GM19099 (cell line): ENCODE results near the gene PTMA.

Experiments
- POLR2A ChIP-seq: IDR thresholded peaks from 3 replicates; pipeline ENCODE4 v1.6.1; 2011; ENCODE audit warnings: low read depth; ENCODE audit not compliant: insufficient read length; ENCODE audit errors: extremely low read depth

Gene PTMA

GRCh38 chr2:231717281-231718171 lies 9.2 kb downstream of the PTMA start:
- peak; percentile 55 for TF ChIP-seq POLR2A

GRCh38 chr2:231718799-231719198 lies 10.5 kb downstream of the PTMA start:
- no peak for TF ChIP-seq POLR2A

GRCh38 chr2:231720292-231720986 lies 12.1 kb downstream of the PTMA start:
- TF ChIP-seq POLR2A = no peak

GRCh38 chr2:231720987-231721966 lies 13.0 kb downstream of the PTMA start:
- no peak for TF ChIP-seq POLR2A

- no peak for TF ChIP-seq POLR2A
Observed at GRCh38 chr2:231722721-231723307, 14.5 kb downstream of the PTMA start.

GRCh38 chr2:231725476-231725875 lies 17.2 kb downstream of the PTMA start:
- no peak for TF ChIP-seq POLR2A

- TF ChIP-seq POLR2A = no peak
Observed at GRCh38 chr2:231726276-231726675, 18.0 kb downstream of the PTMA start.

- no peak for TF ChIP-seq POLR2A
Observed at GRCh38 chr2:231727621-231728020, 19.3 kb downstream of the PTMA start.

- no peak for TF ChIP-seq POLR2A
Observed at GRCh38 chr2:231732604-231733003, 24.3 kb downstream of the PTMA start.

GRCh38 chr2:231737761-231738160 lies 29.4 kb downstream of the PTMA start:
- no peak for TF ChIP-seq POLR2A

- no peak for TF ChIP-seq POLR2A
Observed at GRCh38 chr2:231743376-231744116, 35.2 kb downstream of the PTMA start.

- no peak for TF ChIP-seq POLR2A
Observed at GRCh38 chr2:231745303-231746038, 37.1 kb downstream of the PTMA start.

- no peak for TF ChIP-seq POLR2A
Observed at GRCh38 chr2:231751042-231751815, 42.9 kb downstream of the PTMA start.

- TF ChIP-seq POLR2A = no peak
Observed at GRCh38 chr2:231752061-231752460, 43.7 kb downstream of the PTMA start.
